Measurements from ENCODE around the gene BCL10. TPM values are rescaled to one million over a fixed set of nuclear protein-coding genes. Genes with fewer than 3 reads are reported as not detected.

Gene BCL10
- polyA plus RNA-seq, 1 of the 3 experiments (the other 2 are of a cell fraction), result 5.8 TPM

DNA sequence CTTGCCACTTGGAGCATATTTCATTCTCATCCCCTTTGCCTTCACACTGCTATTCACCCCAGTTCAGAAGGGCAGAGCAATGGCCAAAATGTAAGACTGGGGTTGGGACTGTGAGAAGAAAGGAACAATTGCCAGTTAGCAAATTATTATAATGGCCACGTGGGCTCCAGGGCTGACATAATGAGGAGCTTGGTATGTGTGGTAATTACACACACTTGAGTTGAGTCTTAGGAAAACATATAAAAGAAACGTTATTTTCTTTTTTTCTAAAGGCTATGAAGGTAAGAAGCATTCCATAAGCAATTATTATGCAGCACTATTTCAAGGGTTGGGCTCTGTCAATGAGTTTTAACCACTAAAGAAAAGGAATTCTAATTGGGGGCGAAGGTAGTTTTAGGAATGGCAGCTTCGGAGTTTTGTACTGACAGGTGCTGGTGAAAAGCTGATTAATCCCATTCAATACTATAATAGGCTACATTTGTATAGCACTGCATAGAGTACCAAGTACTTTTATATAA, 32.5 kb upstream of the BCL10 start:
- no peaks in the 10 kb centered on the region for H3K36me3 ChIP-seq (replicated peaks in 1 of 2; ENCODE audit: control insufficient read depth in 1 of 2, insufficient read depth in 2 of 2, low read length in 1 of 2)
- no peak for TF ChIP-seq NRF1 (IDR thresholded peaks at IDR 0.05; ENCODE audit: low read depth, low read length)
- TF ChIP-seq TEAD4 (IDR thresholded peaks at IDR 0.05; ENCODE audit: borderline replicate concordance, insufficient read depth), result no peak
- no peak for TF ChIP-seq RAD21 (IDR thresholded peaks at IDR 0.05; ENCODE audit: low read length)
- TF ChIP-seq SMC3 (IDR thresholded peaks at IDR 0.05; ENCODE audit: low read depth, low read length), result no peak
- no peak for TF ChIP-seq RXRA (IDR thresholded peaks at IDR 0.05; ENCODE audit: borderline replicate concordance, low read depth)
- no peak for TF ChIP-seq TCF12 (IDR thresholded peaks at IDR 0.05)
- TF ChIP-seq, protein P1, sequence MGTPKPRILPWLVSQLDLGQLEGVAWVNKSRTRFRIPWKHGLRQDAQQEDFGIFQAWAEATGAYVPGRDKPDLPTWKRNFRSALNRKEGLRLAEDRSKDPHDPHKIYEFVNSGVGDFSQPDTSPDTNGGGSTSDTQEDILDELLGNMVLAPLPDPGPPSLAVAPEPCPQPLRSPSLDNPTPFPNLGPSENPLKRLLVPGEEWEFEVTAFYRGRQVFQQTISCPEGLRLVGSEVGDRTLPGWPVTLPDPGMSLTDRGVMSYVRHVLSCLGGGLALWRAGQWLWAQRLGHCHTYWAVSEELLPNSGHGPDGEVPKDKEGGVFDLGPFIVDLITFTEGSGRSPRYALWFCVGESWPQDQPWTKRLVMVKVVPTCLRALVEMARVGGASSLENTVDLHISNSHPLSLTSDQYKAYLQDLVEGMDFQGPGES (IDR thresholded peaks at IDR 0.05; ENCODE audit: low read depth, low read length), result no peak
- TF ChIP-seq NFIC (IDR thresholded peaks at IDR 0.05; ENCODE audit: borderline replicate concordance), result no peak
- TF ChIP-seq YY1 (IDR thresholded peaks at IDR 0.05; ENCODE audit: low read depth), result no peak
- TF ChIP-seq ELF1 (IDR thresholded peaks at IDR 0.05), result no peak
- TF ChIP-seq, protein P2, sequence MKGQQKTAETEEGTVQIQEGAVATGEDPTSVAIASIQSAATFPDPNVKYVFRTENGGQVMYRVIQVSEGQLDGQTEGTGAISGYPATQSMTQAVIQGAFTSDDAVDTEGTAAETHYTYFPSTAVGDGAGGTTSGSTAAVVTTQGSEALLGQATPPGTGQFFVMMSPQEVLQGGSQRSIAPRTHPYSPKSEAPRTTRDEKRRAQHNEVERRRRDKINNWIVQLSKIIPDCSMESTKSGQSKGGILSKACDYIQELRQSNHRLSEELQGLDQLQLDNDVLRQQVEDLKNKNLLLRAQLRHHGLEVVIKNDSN (IDR thresholded peaks at IDR 0.05; ENCODE audit: borderline replicate concordance, low read depth), result no peak
- no peak for TF ChIP-seq EZH2phosphoT487 (IDR thresholded peaks at IDR 0.05; ENCODE audit: borderline replicate concordance, low read depth)
- no peak for TF ChIP-seq RCOR1 (IDR thresholded peaks at IDR 0.05; ENCODE audit: low read length)
- TF ChIP-seq MXI1 (IDR thresholded peaks at IDR 0.05; ENCODE audit: low read depth, low read length), result no peak
- H3K4me2 ChIP-seq, result peak overlapping the region; percentile 26; the same call in 1 of the 2 replicates
- CTCF ChIA-PET, result interaction anchor here (0.5 to 3.0 kb wide), 93 partner anchors 8 to 1794 kb away, joined by 3 to 78 read pairs (median 7); partner anchors contain the start of genes BCL10, C1orf52, CCN1 and DDAH1
- H3K9ac ChIP-seq, result no peak overlapping the region
- peaks cover 18% of the 10 kb centered on the region; the same call in 1 of the 2 replicates for H3K79me2 ChIP-seq (ENCODE audit: insufficient read depth)
- 91% methylated on average over 4 of the region's 4 CpGs for WGBS (ENCODE audit: low lambda C conversion rate)
- no peaks in the 10 kb centered on the region for H3K9me3 ChIP-seq
- no peaks in the 10 kb centered on the region for H3K9me2 ChIP-seq
- POLR2A ChIA-PET, result interaction anchor here (1.0 kb wide), 1 partner anchor 384 kb away, joined by 4 read pairs; no protein-coding TSS in a partner anchor
- no peak for DNase-seq
- no peak overlapping the region for H2AFZ ChIP-seq (ENCODE audit: low read depth)
- peaks cover 23% of the 10 kb centered on the region for H3F3A ChIP-seq (replicated peaks; ENCODE audit: insufficient read depth)
- H3K4me1 ChIP-seq (ENCODE audit: control insufficient read depth in 1 of 2, insufficient read depth in 2 of 2, low read depth in 1 of 2, low read length in 1 of 2), result peaks cover 8 to 11% of the 10 kb centered on the region in 2 experiments; a peak in 2 of 4 replicates
- no peaks in the 10 kb centered on the region for H3K27me3 ChIP-seq (ENCODE audit: insufficient read depth)
- no peaks in the 10 kb centered on the region for H4K20me1 ChIP-seq (ENCODE audit: insufficient read depth)
- no peak overlapping the region for H3K4me3 ChIP-seq (ENCODE audit: low read depth in 2 of 2, low read length in 1 of 2)
- H3K27ac ChIP-seq (ENCODE audit: low read depth in 2 of 2, low read length in 1 of 2), result peak overlapping the region in 1 of 2 experiments; percentile 28; a peak in 1 of 4 replicates

Measured in SK-N-SH (cell line).